Hematopoietic multipotent progenitor cell treated with erythropoietin and hydrocortisone succinate and interleukin-3 and kit ligand, for 17 days (in vitro differentiated cells): ENCODE data around the gene BSG.
"Not testable (repeated sequence)": the region's sequence is repeated elsewhere in the genome, so short reads cannot be mapped to it uniquely, and the experiment has no call there.

Experiments used
- DNase-seq: peaks from one replicate; pipeline ENCODE4 v3.0.0-alpha.2; 2015; ENCODE audit warnings: low spot score

BSG gene

GRCh38 chr19:588093-588740 lies 15.8 kb downstream of the BSG start:
- DNase-seq = peak; percentile 72

GRCh38 chr19:588741-589692 lies 16.6 kb downstream of the BSG start:
- peak; percentile 37 for DNase-seq

DNA sequence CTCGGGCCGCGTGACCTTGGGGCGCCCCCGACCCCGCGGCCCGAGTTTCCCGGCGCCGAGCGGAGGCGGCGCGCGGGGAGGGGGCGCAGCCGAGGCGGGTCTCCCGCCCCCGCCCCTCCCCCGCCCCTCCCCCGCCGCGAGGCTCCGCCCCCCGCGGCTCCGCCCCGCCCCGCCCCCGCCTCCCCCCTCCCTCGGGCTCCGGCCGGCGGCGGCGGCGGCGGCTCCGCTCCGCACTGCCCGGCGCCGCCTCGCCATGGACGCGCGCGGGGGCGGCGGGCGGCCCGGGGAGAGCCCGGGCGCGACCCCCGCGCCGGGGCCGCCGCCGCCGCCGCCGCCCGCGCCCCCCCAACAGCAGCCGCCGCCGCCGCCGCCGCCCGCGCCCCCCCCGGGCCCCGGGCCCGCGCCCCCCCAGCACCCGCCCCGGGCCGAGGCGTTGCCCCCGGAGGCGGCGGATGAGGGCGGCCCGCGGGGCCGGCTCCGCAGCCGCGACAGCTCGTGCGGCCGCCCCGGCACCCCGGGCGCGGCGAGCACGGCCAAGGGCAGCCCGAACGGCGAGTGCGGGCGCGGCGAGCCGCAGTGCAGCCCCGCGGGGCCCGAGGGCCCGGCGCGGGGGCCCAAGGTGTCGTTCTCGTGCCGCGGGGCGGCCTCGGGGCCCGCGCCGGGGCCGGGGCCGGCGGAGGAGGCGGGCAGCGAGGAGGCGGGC lies 17.4 kb downstream of the BSG start, which contains the start of gene HCN2:
Gene HCN2, plus strand, starts transcription at position 189 of the 703 bp plus-strand sequence. Its CDS starts 65 bp downstream, at position 254.
- no peak for DNase-seq

GRCh38 chr19:590396-590745 lies 18.0 kb downstream of the BSG start:
- DNase-seq = peak; percentile 26

GRCh38 chr19:590750-591098 lies 18.3 kb downstream of the BSG start:
- no peak for DNase-seq

DNA sequence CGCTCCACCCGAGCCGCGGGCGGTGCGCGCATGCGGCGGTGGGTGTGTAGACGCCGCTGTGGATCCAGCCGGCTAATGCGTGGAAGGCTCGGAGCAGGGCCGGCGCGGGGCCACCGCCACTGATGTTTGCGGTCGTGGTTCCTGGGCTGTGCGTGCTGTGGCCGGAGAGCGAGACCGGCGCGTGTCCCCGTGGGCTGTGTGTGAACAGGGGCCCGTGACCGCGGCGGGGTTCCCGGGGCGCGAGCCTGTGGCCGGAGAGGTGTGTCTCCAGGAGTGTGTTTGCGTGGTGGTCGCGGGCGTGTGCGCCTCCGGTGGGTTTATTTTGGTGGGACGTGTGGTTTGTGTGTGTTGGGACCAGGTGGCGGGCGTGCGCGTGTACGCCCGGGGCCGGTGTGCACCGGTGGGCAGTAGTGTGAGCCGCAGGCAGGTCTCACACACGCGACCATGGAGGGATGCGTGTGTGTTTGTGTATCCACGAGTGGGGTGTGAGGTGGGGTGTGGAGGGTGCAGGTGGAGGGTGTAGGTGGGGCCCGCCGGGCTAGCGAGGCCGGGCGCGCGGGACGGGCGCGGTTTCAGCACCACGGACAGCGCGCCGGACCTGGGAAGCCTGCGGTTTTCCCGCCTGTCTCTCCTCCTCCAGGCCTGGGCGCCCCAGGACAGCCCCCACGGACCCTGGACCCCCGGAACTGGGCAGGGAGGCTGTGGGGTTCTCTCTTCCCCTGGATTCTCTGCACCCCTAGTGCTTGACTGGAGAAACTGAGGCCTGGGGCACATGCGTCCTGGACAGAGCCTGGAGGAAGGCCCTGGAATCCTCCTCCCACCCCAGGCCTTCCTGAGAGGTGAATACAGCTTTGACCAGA lies 18.9 kb downstream of the BSG start:
- peak; percentile 20 for DNase-seq

GRCh38 chr19:592101-592500 lies 19.7 kb downstream of the BSG start:
- no peak for DNase-seq

GRCh38 chr19:593055-593454 lies 20.7 kb downstream of the BSG start:
- no peak for DNase-seq

GRCh38 chr19:593505-593904 lies 21.1 kb downstream of the BSG start:
- no peak for DNase-seq

GRCh38 chr19:594265-594870 lies 22.0 kb downstream of the BSG start:
- no peak for DNase-seq

- no peak for DNase-seq
Measured at GRCh38 chr19:595326-596262, 23.2 kb downstream of the BSG start.

GRCh38 chr19:596263-596655 lies 23.9 kb downstream of the BSG start:
- DNase-seq = no peak

GRCh38 chr19:597406-598315 lies 25.3 kb downstream of the BSG start:
- no peak for DNase-seq

DNA sequence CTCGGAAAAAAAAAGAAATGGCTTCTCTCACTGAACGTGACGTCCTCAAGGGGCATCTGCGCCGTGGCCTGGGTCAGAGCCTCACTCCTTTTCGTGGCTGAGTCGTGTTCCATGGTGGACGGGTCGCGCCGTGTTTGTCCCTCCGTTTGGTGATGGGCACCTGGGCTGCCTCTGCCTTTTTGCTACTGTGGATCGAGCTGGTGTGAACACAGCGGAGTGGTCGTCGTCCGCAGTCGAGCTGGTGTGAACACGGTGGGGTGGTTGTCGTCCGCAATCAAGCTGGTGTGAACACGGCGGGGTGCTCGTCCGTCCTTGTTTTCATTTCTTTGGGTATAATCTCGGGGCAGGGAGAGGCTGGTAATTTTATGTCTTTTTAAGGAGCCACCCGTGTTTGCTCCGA lies 28.9 kb downstream of the BSG start:
- no peak for DNase-seq

DNA sequence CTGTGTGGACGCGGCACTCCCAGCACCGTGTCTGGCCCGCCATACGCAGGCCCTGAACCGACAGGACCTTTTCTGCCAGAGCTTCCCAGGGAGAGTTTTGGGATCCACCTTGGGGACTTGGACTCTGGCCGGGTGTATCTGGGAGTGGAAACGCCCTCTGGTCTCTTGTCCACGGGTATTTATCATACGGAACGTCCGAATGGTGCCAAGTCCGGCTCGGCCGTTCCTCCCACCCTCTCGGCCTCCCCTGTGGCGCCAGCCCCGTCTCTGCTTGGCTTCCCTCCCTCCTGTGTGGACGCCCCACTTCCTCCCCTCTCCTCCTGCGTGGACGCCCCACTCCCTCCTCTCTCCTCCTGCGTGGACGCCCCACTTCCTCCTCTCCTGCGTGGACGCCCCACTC lies 29.4 kb downstream of the BSG start:
- DNase-seq = no peak

GRCh38 chr19:602391-603301 lies 30.2 kb downstream of the BSG start:
- no peak for DNase-seq

GRCh38 chr19:603302-603639 lies 30.9 kb downstream of the BSG start:
- DNase-seq = not testable (repeated sequence)

DNA sequence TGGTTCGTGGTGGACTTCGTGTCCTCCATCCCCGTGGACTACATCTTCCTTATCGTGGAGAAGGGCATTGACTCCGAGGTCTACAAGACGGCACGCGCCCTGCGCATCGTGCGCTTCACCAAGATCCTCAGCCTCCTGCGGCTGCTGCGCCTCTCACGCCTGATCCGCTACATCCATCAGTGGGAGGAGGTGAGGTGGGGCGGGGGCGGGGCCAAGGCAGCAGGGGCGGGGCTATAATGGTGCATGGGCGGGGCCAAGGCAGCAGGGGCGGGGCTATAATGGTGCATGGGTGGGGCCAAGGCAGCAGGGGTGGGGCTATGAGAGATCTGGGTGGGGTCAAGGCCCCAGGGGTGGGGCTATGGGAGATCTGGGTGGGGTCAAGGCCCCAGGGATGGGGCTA lies 31.4 kb downstream of the BSG start:
- not testable (repeated sequence) for DNase-seq
